IMR-90 (cell line): Measurements from ENCODE around the gene REST. TPM values are rescaled to one million over a fixed set of nuclear protein-coding genes. Genes with fewer than 3 reads are reported as not detected.

Source experiments
- ATAC-seq: fragments of 200-7000 bp; cut with Tn5 transposase; 2 replicates; pipeline ENCODE4 v1.9.1; 2020; ENCODE audit warnings: low read depth, mild to moderate bottlenecking, moderate library complexity
- BruUV-seq: library from RNA; stranded (reverse); fragments of 400-500 nt; replicated peaks from 2 replicates; lab custom pipeline; 2021; lab: Mats Ljungman, UMichigan
- CTCF ChIA-PET: fragments of 300-600 bp; formaldehyde crosslinking; extraction: SDS; loops from one replicate; lab custom pipeline; 2021; ENCODE audit warnings: antibody characterized with exemption; lab: Yijun Ruan, JAX
- POLR2A ChIA-PET: fragments of 300-600 bp; sonication (Branson Sonifier 250); formaldehyde crosslinking; loops from one replicate; lab custom pipeline; 2022; ENCODE audit warnings: antibody characterized with exemption; ENCODE audit not compliant: unreplicated experiment; lab: Charles Lee
- DNase-seq: peaks from one replicate; pipeline ENCODE4 v3.0.0; 2013
- H2AFZ ChIP-seq: replicated peaks from 2 replicates; pipeline ENCODE3; 2013; ENCODE audit warnings: low read length, mild to moderate bottlenecking; ENCODE audit not compliant: poor library complexity
- H2AK5ac ChIP-seq: 2 replicates; pipeline ENCODE4 v1.6.1; 2013; ENCODE audit warnings: low read depth, low read length, inconsistent platforms
- H2AK9ac ChIP-seq: replicated peaks from 2 replicates; pipeline ENCODE3; 2013; ENCODE audit warnings: mild to moderate bottlenecking, low read depth, low read length, moderate library complexity; ENCODE audit not compliant: poor library complexity
- H2BK120ac ChIP-seq: 2 replicates; pipeline ENCODE4 v1.6.1; 2013; ENCODE audit warnings: low read depth, low read length, inconsistent platforms
- H2BK15ac ChIP-seq: 3 replicates; pipeline ENCODE4 v1.6.1; 2013; ENCODE audit warnings: low read depth, low read length, inconsistent platforms
- H2BK20ac ChIP-seq: 2 replicates; pipeline ENCODE4 v1.6.1; 2013; ENCODE audit warnings: low read depth, mild to moderate bottlenecking, inconsistent platforms, low read length, moderate library complexity
- H2BK5ac ChIP-seq: 2 replicates; pipeline ENCODE4 v1.6.1; 2013; ENCODE audit warnings: mild to moderate bottlenecking, low read depth, low read length, inconsistent platforms; ENCODE audit not compliant: poor library complexity, severe bottlenecking
- H3K14ac ChIP-seq: replicated peaks from 2 replicates; pipeline ENCODE4 v1.6.1; 2013; ENCODE audit warnings: low read depth, low read length, inconsistent platforms
- H3K18ac ChIP-seq: 2 replicates; pipeline ENCODE4 v1.6.1; 2013; ENCODE audit warnings: low read depth, low read length, control low read depth
- H3K23ac ChIP-seq: 2 replicates; pipeline ENCODE4 v1.6.1; 2013; ENCODE audit warnings: low read depth, low read length, inconsistent platforms
- H3K27ac ChIP-seq: 2 replicates; pipeline ENCODE4 v1.5.1; 2013; ENCODE audit warnings: mild to moderate bottlenecking, control low read depth, low read length; ENCODE audit not compliant: insufficient read depth
- H3K27me3 ChIP-seq: 2 replicates; pipeline ENCODE4 v1.6.1; 2013; ENCODE audit warnings: low read length; ENCODE audit not compliant: control insufficient read depth, insufficient read depth
- H3K36me3 ChIP-seq: 2 replicates; pipeline ENCODE4 v1.6.1; 2013; ENCODE audit warnings: low read length, mixed read lengths; ENCODE audit not compliant: control insufficient read depth, insufficient read depth
- H3K4ac ChIP-seq: 2 replicates; pipeline ENCODE4 v1.6.1; 2013; ENCODE audit warnings: low read depth, low read length, inconsistent platforms
- H3K4me1 ChIP-seq: 2 replicates; pipeline ENCODE4 v1.6.1; 2013; ENCODE audit warnings: low read length, mixed read lengths; ENCODE audit not compliant: control insufficient read depth, insufficient read depth
- H3K4me2 ChIP-seq: 2 replicates; pipeline ENCODE4 v1.6.1; 2013; ENCODE audit warnings: low read depth, mild to moderate bottlenecking, control low read depth, low read length, moderate library complexity
- H3K4me3 ChIP-seq: 2 replicates; pipeline ENCODE4 v1.5.1; 2013; ENCODE audit warnings: low read depth, mild to moderate bottlenecking, control low read depth, low read length, moderate library complexity; ENCODE audit not compliant: insufficient read depth
- H3K56ac ChIP-seq: 2 replicates; pipeline ENCODE4 v1.6.1; 2013; ENCODE audit warnings: low read length, inconsistent platforms; ENCODE audit not compliant: insufficient read depth; ENCODE audit errors: extremely low read depth
- H3K79me1 ChIP-seq, 2 experiments: 2 replicates each; pipeline ENCODE4 v1.6.1; 2013; ENCODE audit warnings: low read length in 2 of 2, inconsistent platforms in 1 of 2, low read depth in 1 of 2
- H3K9ac ChIP-seq: 2 replicates; pipeline ENCODE4 v1.6.1; 2013; ENCODE audit warnings: low read depth, low read length, control low read depth
- H3K9me1 ChIP-seq: 2 replicates; pipeline ENCODE4 v1.6.1; 2013; ENCODE audit warnings: low read length, inconsistent platforms; ENCODE audit not compliant: insufficient read depth
- H3K9me3 ChIP-seq: 2 replicates; pipeline ENCODE4 v1.6.1; 2013; ENCODE audit warnings: low read length; ENCODE audit not compliant: control insufficient read depth, insufficient read depth
- H4K20me1 ChIP-seq: 2 replicates; pipeline ENCODE4 v1.6.1; 2013; ENCODE audit warnings: low read length, inconsistent platforms; ENCODE audit not compliant: insufficient read depth
- H4K5ac ChIP-seq: 2 replicates; pipeline ENCODE4 v1.6.1; 2013; ENCODE audit warnings: mild to moderate bottlenecking, low read depth, low read length, control low read depth
- H4K8ac ChIP-seq, 2 experiments: 2 replicates each; pipeline ENCODE4 v1.6.1; 2013; ENCODE audit warnings: low read depth in 2 of 2, low read length in 2 of 2, control low read depth in 1 of 2, inconsistent platforms in 1 of 2
- H4K91ac ChIP-seq: 2 replicates; pipeline ENCODE4 v1.6.1; 2013; ENCODE audit warnings: low read depth, low read length, inconsistent platforms; ENCODE audit not compliant: insufficient read depth
- BHLHE40 ChIP-seq: fragments of 150-350 bp; IDR thresholded peaks from 2 replicates; pipeline ENCODE4 v1.6.1; 2016; ENCODE audit warnings: mild to moderate bottlenecking, low read depth, low read length
- CTCF ChIP-seq: conservative IDR thresholded peaks from 2 replicates; pipeline ENCODE4 v1.5.1; 2012; ENCODE audit warnings: mild to moderate bottlenecking, low read depth, low read length, improper control_type of control experiment
- ELK1 ChIP-seq: fragments of 150-350 bp; IDR thresholded peaks from 2 replicates; pipeline ENCODE4 v1.6.1; 2016; ENCODE audit warnings: low read depth, mild to moderate bottlenecking, low read length, moderate library complexity, borderline replicate concordance
- FOS ChIP-seq: fragments of 150-350 bp; IDR thresholded peaks from 2 replicates; pipeline ENCODE4 v1.6.1; 2016; ENCODE audit warnings: low read depth, low read length
- MAFK ChIP-seq: IDR thresholded peaks from 2 replicates; pipeline ENCODE4 v1.6.1; 2012; ENCODE audit warnings: low read depth, low read length, improper control_type of control experiment
- NFE2L2 ChIP-seq: fragments of 150-350 bp; IDR thresholded peaks from 2 replicates; pipeline ENCODE4 v1.6.1; 2016; ENCODE audit warnings: low read depth, mild to moderate bottlenecking, low read length
- RCOR1 ChIP-seq: IDR thresholded peaks from 2 replicates; pipeline ENCODE4 v1.6.1; 2012; ENCODE audit warnings: mild to moderate bottlenecking, low read length, improper control_type of control experiment; ENCODE audit not compliant: insufficient replicate concordance
- RFX5 ChIP-seq: IDR thresholded peaks from 2 replicates; pipeline ENCODE4 v1.8.0; 2012; ENCODE audit warnings: low read depth, mild to moderate bottlenecking, low read length, moderate library complexity
- USF2 ChIP-seq: fragments of 150-350 bp; IDR thresholded peaks from 2 replicates; pipeline ENCODE4 v1.6.1; 2017; ENCODE audit warnings: mild to moderate bottlenecking, antibody characterized with exemption, low read length, low read depth
- WGBS, 2 experiments: methylation state at CpG; one replicate each; pipeline versions ENCODE4 v1.1.5 to v1.1.7; 2013; ENCODE audit warnings: missing lambda C conversion rate in 2 of 2; ENCODE audit not compliant: insufficient read length in 1 of 2; ENCODE audit errors: extremely low coverage in 2 of 2; 5-methylcytosine and 5-hydroxymethylcytosine counted together
- dilution Hi-C: fragments of 300-500 bp; cut with HindIII; formaldehyde crosslinking; loops from one replicate; pipeline ENCODE4 v1.14.3; 2018; ENCODE audit warnings: low sequenced_read_pairs; ENCODE audit not compliant: unreplicated experiment
- in situ Hi-C: fragments of 300-500 bp; cut with MboI; formaldehyde crosslinking; loops from 3 replicates; pipeline ENCODE4 v1.14.3; 2019; ENCODE audit warnings: low sequenced_read_pairs, inconsistent platforms, mixed read lengths
- intact Hi-C: fragments of 100-400 bp; cut with micrococcal nuclease; formaldehyde crosslinking; loops from 2 replicates; pipeline ENCODE4 v1.10.0; 2022
- polyA plus RNA-seq, 3 experiments: library from polyadenylated mRNA; depleted of rRNA; stranded (reverse); fragments of >200 nt; gene quantifications; 2 replicates each; pipeline ENCODE4 v1.2.3, GENCODE V29; 2012; ENCODE audit warnings: low replicate concordance in 1 of 3
- total RNA-seq: library from RNA; depleted of rRNA; stranded (reverse); fragments of >200 nt; gene quantifications from 2 replicates; pipeline ENCODE4 v1.2.3, GENCODE V29; 2012

The REST gene
- total and polyA plus RNA-seq, 2 of the 4 experiments (the other 2 are of a cell fraction) = 10.0 to 66.9 TPM

GRCh38 chr4:56914336-56914735, 6.6 kb downstream of the REST start:
- no peak for ATAC-seq
- peaks cover 66% of the 10 kb centered on the region for H4K20me1 ChIP-seq
- CTCF ChIA-PET = no interaction called here

More at GRCh38 chr4:56914336-56914735, 6.6 kb downstream of the REST start:
- no peak for DNase-seq
- H4K91ac ChIP-seq = no peak overlapping the region
- H3K56ac ChIP-seq = no peak overlapping the region
- H3K27ac ChIP-seq = no peak overlapping the region
- intact Hi-C loops = no loop called here
- H2AFZ ChIP-seq = no peak overlapping the region
- H3K27me3 ChIP-seq = no peaks in the 10 kb centered on the region
- no peak overlapping the region for H3K14ac ChIP-seq
- no peak overlapping the region for H3K9ac ChIP-seq
- dilution Hi-C loops = no loop called here
- in situ Hi-C loops = no loop called here
- no peak overlapping the region for H3K4ac ChIP-seq
- H3K23ac ChIP-seq = no peak overlapping the region
- no peak overlapping the region for H2AK5ac ChIP-seq
- no peak overlapping the region for H2BK120ac ChIP-seq
- no peak overlapping the region for H2BK20ac ChIP-seq
- H2AK9ac ChIP-seq = no peak overlapping the region
- H3K9me3 ChIP-seq = no peaks in the 10 kb centered on the region
- peaks cover 7% of the 10 kb centered on the region; the same call in 1 of the 2 replicates for H3K4me1 ChIP-seq
- H3K79me1 ChIP-seq = peaks cover 11 to 68% of the 10 kb centered on the region in 2 experiments
- H4K5ac ChIP-seq = no peak overlapping the region
- TF ChIP-seq USF2 (no peak), MAFK (no peak), ELK1 (no peak), RCOR1 (no peak), CTCF (no peak), BHLHE40 (no peak), NFE2L2 (no peak), FOS (no peak), RFX5 (no peak)
- no peak overlapping the region for H4K8ac ChIP-seq
- H3K4me2 ChIP-seq = no peak overlapping the region
- H3K4me3 ChIP-seq = no peak overlapping the region
- no peak overlapping the region for H3K18ac ChIP-seq
- H3K36me3 ChIP-seq = peaks cover 17% of the 10 kb centered on the region
- H2BK5ac ChIP-seq = no peak overlapping the region
- POLR2A ChIA-PET = no interaction called here
- no CpG with 5 or more reads among the region's 3 CpGs for WGBS, 2 experiments
- H2BK15ac ChIP-seq = no peak overlapping the region
- peaks cover 15% of the 10 kb centered on the region; the same call in 1 of the 2 replicates for H3K9me1 ChIP-seq
- no TSS peak for BruUV-seq
